Measurements from ENCODE around the gene STARD10. TPM values are rescaled to one million over a fixed set of nuclear protein-coding genes. Genes with fewer than 3 reads are reported as not detected.

The STARD10 gene
- total and polyA plus RNA-seq, 3 donors from 2014 or later = 130 to 379 (median 202) TPM

DNA sequence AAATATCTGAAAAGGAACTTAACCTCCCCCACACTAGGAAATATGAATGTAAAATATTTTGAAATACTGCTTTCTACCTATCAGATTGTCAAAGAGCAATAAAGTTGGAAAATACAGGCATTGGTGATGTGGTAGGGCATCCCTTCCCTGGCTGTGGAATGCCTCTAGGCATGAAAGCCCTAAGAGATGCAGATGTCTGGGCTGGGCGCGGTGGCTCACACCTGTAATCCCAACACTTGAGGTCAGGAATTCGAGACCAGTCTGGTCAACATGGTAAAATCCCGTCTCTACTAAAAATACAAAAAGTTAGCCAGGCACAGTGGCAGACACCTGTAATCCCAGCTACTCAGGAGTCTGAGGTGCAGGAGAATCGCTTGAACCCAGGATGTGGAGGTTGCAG, 63.6 kb downstream of the STARD10 start:
- TF ChIP-seq, protein P1, sequence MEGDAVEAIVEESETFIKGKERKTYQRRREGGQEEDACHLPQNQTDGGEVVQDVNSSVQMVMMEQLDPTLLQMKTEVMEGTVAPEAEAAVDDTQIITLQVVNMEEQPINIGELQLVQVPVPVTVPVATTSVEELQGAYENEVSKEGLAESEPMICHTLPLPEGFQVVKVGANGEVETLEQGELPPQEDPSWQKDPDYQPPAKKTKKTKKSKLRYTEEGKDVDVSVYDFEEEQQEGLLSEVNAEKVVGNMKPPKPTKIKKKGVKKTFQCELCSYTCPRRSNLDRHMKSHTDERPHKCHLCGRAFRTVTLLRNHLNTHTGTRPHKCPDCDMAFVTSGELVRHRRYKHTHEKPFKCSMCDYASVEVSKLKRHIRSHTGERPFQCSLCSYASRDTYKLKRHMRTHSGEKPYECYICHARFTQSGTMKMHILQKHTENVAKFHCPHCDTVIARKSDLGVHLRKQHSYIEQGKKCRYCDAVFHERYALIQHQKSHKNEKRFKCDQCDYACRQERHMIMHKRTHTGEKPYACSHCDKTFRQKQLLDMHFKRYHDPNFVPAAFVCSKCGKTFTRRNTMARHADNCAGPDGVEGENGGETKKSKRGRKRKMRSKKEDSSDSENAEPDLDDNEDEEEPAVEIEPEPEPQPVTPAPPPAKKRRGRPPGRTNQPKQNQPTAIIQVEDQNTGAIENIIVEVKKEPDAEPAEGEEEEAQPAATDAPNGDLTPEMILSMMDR (IDR thresholded peaks at IDR 0.05) = no peak
- no peak for TF ChIP-seq POLR2A (IDR thresholded peaks at IDR 0.05)
- WGBS, 2 donors = 92 to 95% methylated on average over 5 of the region's 5 CpGs
- Histone ChIP-seq H3K27me3 (no peaks in the 10 kb centered on the region), H3K36me3 (ENCODE audit: low read depth, missing control alignments) (no peaks in the 10 kb centered on the region), H3K4me1 (no peaks in the 10 kb centered on the region), H3K9me3 (no peaks in the 10 kb centered on the region), H3K4me3 (no peak overlapping the region), H3K27ac (no peak overlapping the region)
- intact Hi-C loops (cut with DNase I; ENCODE audit: low total_unique reads) = no loop called here
- DNase-seq = no peak

DNA sequence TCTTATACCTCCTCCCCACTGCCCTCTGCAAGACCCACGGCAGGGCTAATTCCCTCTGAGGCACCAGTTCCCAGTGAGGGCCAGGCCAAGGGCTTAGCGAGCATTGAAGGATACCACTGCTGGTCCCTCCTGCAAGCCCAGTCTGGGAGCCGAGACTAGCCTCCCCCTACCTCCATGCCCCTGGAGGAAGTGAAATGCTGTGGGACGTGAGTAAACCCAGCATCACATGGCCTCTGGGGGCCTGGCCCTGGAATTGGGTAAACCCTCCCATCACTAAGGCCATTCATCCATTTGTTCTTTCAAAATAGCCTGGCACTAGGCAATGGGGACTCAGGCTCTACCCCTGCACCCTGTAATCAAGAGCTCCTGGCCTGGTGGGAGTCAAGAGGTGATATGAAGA, 66.3 kb downstream of the STARD10 start:
- Histone ChIP-seq H3K27ac (no peak overlapping the region), H3K36me3 (ENCODE audit: low read depth, missing control alignments) (no peaks in the 10 kb centered on the region), H3K27me3 (no peaks in the 10 kb centered on the region), H3K9me3 (no peaks in the 10 kb centered on the region), H3K4me1 (peaks cover 4% of the 10 kb centered on the region), H3K4me3 (no peak overlapping the region)
- no peak for TF ChIP-seq POLR2A (IDR thresholded peaks at IDR 0.05)
- TF ChIP-seq, protein P1 (IDR thresholded peaks at IDR 0.05) = no peak
- intact Hi-C loops (cut with DNase I; ENCODE audit: low total_unique reads) = no loop called here
- 57 to 71% methylated on average over 1 to 4 of the region's 4 CpGs for WGBS, 2 donors
- DNase-seq = no peak

DNA sequence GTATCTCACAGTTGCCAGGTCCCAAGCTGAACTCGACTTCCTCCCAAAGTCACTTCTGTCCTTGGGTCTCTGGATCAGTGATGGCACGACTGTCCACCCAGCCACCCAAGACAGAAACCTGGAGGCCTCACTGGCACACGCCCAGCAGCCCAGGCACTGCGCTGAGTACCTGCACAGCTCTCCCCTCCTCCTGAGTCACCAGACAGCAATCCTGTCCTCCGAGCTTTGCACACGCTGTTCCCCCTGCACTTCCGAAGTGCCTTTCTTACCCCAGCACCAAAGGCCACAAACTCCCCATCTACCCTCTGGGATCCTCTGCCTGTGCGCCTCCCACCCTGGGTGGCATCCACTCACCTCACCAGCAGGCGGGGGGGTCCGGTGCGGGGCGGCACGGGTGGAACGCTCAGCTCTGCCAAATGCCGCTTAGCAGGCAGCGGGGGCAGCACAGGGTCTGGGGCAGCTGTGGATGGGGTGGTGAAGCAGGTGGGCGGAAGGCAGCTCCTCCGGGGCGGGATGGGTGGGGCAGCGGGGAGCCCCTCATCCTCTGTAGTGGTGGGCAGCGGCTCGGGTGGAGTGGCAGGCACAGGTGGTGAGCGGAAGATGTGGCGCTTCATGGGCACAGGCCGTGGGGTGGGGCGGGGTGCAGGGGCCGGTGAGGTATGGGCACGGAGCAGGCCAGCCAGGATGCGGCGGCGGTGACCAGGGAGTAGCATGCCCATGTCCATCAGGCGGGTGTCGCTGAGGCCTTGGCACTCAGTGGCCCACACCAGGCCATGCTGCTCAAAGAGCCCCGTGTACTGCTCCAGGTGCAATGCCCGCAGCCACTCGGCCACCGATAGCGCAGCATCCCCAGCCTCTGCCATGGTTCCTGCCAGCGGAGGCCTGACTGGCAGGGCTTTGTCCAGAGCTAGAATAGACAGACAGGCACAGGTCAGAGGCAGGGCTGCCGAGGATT, 67.3 kb downstream of the STARD10 start:
- H3K27ac ChIP-seq = no peak overlapping the region
- no peaks in the 10 kb centered on the region for H3K36me3 ChIP-seq (ENCODE audit: low read depth, missing control alignments)
- H3K9me3 ChIP-seq = no peaks in the 10 kb centered on the region
- peaks cover 6% of the 10 kb centered on the region for H3K4me1 ChIP-seq
- DNase-seq = no peak
- intact Hi-C loops (cut with DNase I; ENCODE audit: low total_unique reads) = no loop called here
- TF ChIP-seq, protein P1 (IDR thresholded peaks at IDR 0.05) = no peak
- no peak for TF ChIP-seq POLR2A (IDR thresholded peaks at IDR 0.05)
- H3K4me3 ChIP-seq = no peak overlapping the region
- H3K27me3 ChIP-seq = no peaks in the 10 kb centered on the region
- 91 to 93% methylated on average over 33 to 40 of the region's 40 CpGs for WGBS, 2 donors

DNA sequence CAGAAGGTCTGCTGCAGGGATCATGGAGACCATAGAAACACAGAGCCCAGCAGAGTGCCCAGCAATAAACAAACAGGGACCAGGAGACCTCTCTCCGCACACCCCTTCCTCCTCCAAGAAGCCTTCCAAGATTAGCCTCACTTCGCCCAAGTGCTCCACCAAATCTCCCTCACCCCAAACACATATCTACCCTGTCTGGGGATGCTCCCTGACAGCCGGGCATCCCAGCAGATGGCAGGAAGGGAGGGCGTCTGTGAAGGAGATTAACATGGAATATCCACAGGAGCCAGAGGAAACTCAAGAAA, 68.2 kb downstream of the STARD10 start:
- H3K4me3 ChIP-seq = no peak overlapping the region
- WGBS, 2 donors = 83 to 90% methylated on average over 4 of the region's 4 CpGs
- no peak for DNase-seq
- H3K27ac ChIP-seq = no peak overlapping the region
- no peak for TF ChIP-seq POLR2A (IDR thresholded peaks at IDR 0.05)
- TF ChIP-seq, protein P1 (IDR thresholded peaks at IDR 0.05) = no peak
- H3K9me3 ChIP-seq = no peaks in the 10 kb centered on the region
- intact Hi-C loops (cut with DNase I; ENCODE audit: low total_unique reads) = no loop called here
- peaks cover 8% of the 10 kb centered on the region for H3K4me1 ChIP-seq
- no peaks in the 10 kb centered on the region for H3K27me3 ChIP-seq
- H3K36me3 ChIP-seq (ENCODE audit: low read depth, missing control alignments) = no peaks in the 10 kb centered on the region

Measured in testis (tissue), 3 donors.